A549 treated with CpdA at 1 μM for 4 hours (cell line): ENCODE measurements around the gene IFNA14. TPM values are rescaled to one million over a fixed set of nuclear protein-coding genes. Genes with fewer than 3 reads are reported as not detected.

Experiments
- total RNA-seq: library from RNA; stranded (reverse); fragments of 200-300 nt; extraction: Qiagen RNA extraction; gene quantifications from 5 replicates; pipeline ENCODE4 v1.2.3, GENCODE V29; 2022; ENCODE audit warnings: low read depth

IFNA14 gene
- not detected in 5 replicates for total RNA-seq

GRCh38 chr9:21239911-21240310 lies at the start of gene IFNA14:
Gene IFNA14, minus strand, starts transcription at chr9:21240005. Its CDS starts 70 bp downstream, at chr9:21239935.

GRCh38 chr9:21228122-21228521 lies 11.7 kb downstream of the IFNA14 start, which contains the start of gene IFNA17:
Gene IFNA17, minus strand, starts transcription at chr9:21228222. Its CDS starts 49 bp downstream, at chr9:21228173.

GRCh38 chr9:21217211-21217610 lies 22.6 kb downstream of the IFNA14 start, which contains the start of gene IFNA16:
Gene IFNA16, minus strand, starts transcription at chr9:21217311. Its CDS starts 6 bp downstream, at chr9:21217305.

GRCh38 chr9:21207043-21207442 lies 32.8 kb downstream of the IFNA14 start, which contains the start of gene IFNA10:
Gene IFNA10, minus strand, starts transcription at chr9:21207143. Its CDS starts 46 bp downstream, at chr9:21207097.

GRCh38 chr9:21202105-21202504 lies 37.7 kb downstream of the IFNA14 start, which contains the start of gene IFNA7:
Gene IFNA7, minus strand, starts transcription at chr9:21202205. Its CDS starts 40 bp downstream, at chr9:21202165.

Other genes starting within 250 kb of the IFNA14 start
- gene HACD4, start 208.4 kb downstream of the IFNA14 start, total RNA-seq, result 0.80 to 1.1 TPM (median 0.96 TPM) in 5 replicates
- gene IFNB1, start 162.1 kb downstream of the IFNA14 start, total RNA-seq, result not detected in 5 replicates
- gene IFNW1, start 98.2 kb downstream of the IFNA14 start, total RNA-seq, result not detected in 5 replicates
- not detected in 5 replicates for gene IFNA21, start 73.3 kb downstream of the IFNA14 start, total RNA-seq
- not detected in 5 replicates for gene IFNA4, start 52.4 kb downstream of the IFNA14 start, total RNA-seq
- not detected in 5 replicates for gene IFNA7, start 37.8 kb downstream of the IFNA14 start, total RNA-seq
- gene IFNA10, start 32.9 kb downstream of the IFNA14 start, total RNA-seq, result not detected in 5 replicates
- gene IFNA16, start 22.7 kb downstream of the IFNA14 start, total RNA-seq, result not detected in 5 replicates
- gene IFNA17, start 11.8 kb downstream of the IFNA14 start, total RNA-seq, result not detected in 5 replicates
- gene IFNA5, start 65.3 kb upstream of the IFNA14 start, total RNA-seq, result not detected in 5 replicates
- gene KLHL9, start 95.4 kb upstream of the IFNA14 start, total RNA-seq, result 14.4 to 18.7 TPM (median 16.7 TPM) in 5 replicates
- not detected in 5 replicates for gene IFNA6, start 110.9 kb upstream of the IFNA14 start, total RNA-seq
- not detected in 5 replicates for gene IFNA13, start 128.1 kb upstream of the IFNA14 start, total RNA-seq
- gene IFNA2, start 145.4 kb upstream of the IFNA14 start, total RNA-seq, result not detected in 5 replicates
- not detected in 5 replicates for gene IFNA8, start 169.1 kb upstream of the IFNA14 start, total RNA-seq
- gene IFNA1, start 200.4 kb upstream of the IFNA14 start, total RNA-seq, result not detected in 5 replicates
- 1.6 to 3.3 TPM (median 2.3 TPM) in 5 replicates for gene IFNE, start 242.3 kb upstream of the IFNA14 start, total RNA-seq